K562 (cell line): ENCODE measurements around the gene FAM156A. TPM values are rescaled to one million over a fixed set of nuclear protein-coding genes. Genes with fewer than 3 reads are reported as not detected.
A peak's percentile ranks its signal among the peaks of the same experiment; 100 is the strongest.

Source experiments
- CCNT2 ChIP-seq: IDR thresholded peaks from 2 replicates; pipeline ENCODE4 v1.6.1; 2011; ENCODE audit warnings: borderline replicate concordance, low read depth, mild to moderate bottlenecking, moderate library complexity, mixed read lengths, low read length; ENCODE audit not compliant: insufficient read length; ENCODE audit errors: extremely low read depth
- E4F1 ChIP-seq: fragments of 250-450 bp; sonication (Bioruptor Pico); IDR thresholded peaks from 2 replicates; pipeline ENCODE4 v1.5.0; 2021; ENCODE audit warnings: mild to moderate bottlenecking, borderline replicate concordance
- FOXP4 ChIP-seq: sonication (generic); formaldehyde crosslinking; IDR thresholded peaks from 2 replicates; pipeline ENCODE4 v1.8.0; 2022; ENCODE audit warnings: mild to moderate bottlenecking, missing genetic modification reagents, borderline replicate concordance
- KAT7 ChIP-seq: sonication (generic); formaldehyde crosslinking; IDR thresholded peaks from 2 replicates; pipeline ENCODE4 v1.8.0; 2022; ENCODE audit warnings: missing genetic modification reagents, mild to moderate bottlenecking, borderline replicate concordance
- PHF8 ChIP-seq: fragments of 200-600 bp; sonication (generic); IDR thresholded peaks from 2 replicates; pipeline ENCODE4 v1.6.1; 2012; ENCODE audit warnings: mixed run types, mild to moderate bottlenecking, inconsistent platforms, low read length, moderate library complexity, borderline replicate concordance
- RBFOX2 ChIP-seq: fragments of 200-400 bp; formaldehyde crosslinking; IDR thresholded peaks from 2 replicates; pipeline ENCODE4 v1.6.1; 2017; ENCODE audit warnings: low read depth, mild to moderate bottlenecking, low read length, moderate library complexity
- SIN3B ChIP-seq: fragments of 450-650 bp; IDR thresholded peaks from 2 replicates; pipeline ENCODE4 v1.6.1; 2017; ENCODE audit warnings: low read depth, mild to moderate bottlenecking, moderate library complexity
- TARDBP ChIP-seq: fragments of 450-650 bp; IDR thresholded peaks from 2 replicates; pipeline ENCODE4 v1.6.1; 2016
- TRIM25 ChIP-seq: fragments of 450-650 bp; IDR thresholded peaks from 2 replicates; pipeline ENCODE4 v1.7.0; 2016; ENCODE audit warnings: borderline replicate concordance
- ZNF318 ChIP-seq, 2 experiments: fragments of 450-650 bp; IDR thresholded peaks; 2 replicates each; pipeline ENCODE4 v1.6.1; 2016; ENCODE audit warnings: mild to moderate bottlenecking in 2 of 2, borderline replicate concordance in 1 of 2, low read depth in 1 of 2, moderate library complexity in 1 of 2
- polyA plus RNA-seq, 8 experiments: library from polyadenylated mRNA; depleted of rRNA in 4 of 8; stranded (reverse) in 5 of 8; unstranded in 3 of 8; fragments of >200 nt; fragmentation: Nextera tagmentation in 2 of 8; fragmentation: Illumina TruSeq in 1 of 8; extraction: Ambion mirVana in 2 of 8; extraction: Trizol in 1 of 8; gene quantifications; 2 replicates each; pipeline versions ENCODE4 v1.2.1 to v1.2.3, GENCODE V29; 2011 to 2014; ENCODE audit warnings: inconsistent platforms in 1 of 8, missing spikeins in 1 of 8
- total RNA-seq, 7 experiments: library from RNA; depleted of rRNA in 6 of 7; stranded (reverse); fragments of >200 nt in 6 of 7; fragmentation: Illumina TruSeq in 2 of 7; extraction: Trizol in 2 of 7; gene quantifications; 2 replicates each; pipeline versions ENCODE4 v1.2.1 to v1.2.3, GENCODE V29; 2011 to 2021; ENCODE audit warnings: low replicate concordance in 1 of 7

Gene FAM156A
- total and polyA plus RNA-seq, 9 of the 15 experiments (the other 6 are each of a cell fraction or from before 2014, with no cell fraction given) = 1.9 to 20.3 (median 8.6) TPM

GRCh38 chrX:52934704-52935469 is 23.4 kb downstream of the FAM156A start (continued):
- peak in 1 of 2 experiments; percentile 80; a peak in 2 of 4 replicates for TF ChIP-seq ZNF318 (IDR thresholded peaks at IDR 0.05; ENCODE audit: borderline replicate concordance in 1 of 2, low read depth in 1 of 2)
- no peak for TF ChIP-seq TRIM25
- peak; percentile 94 for TF ChIP-seq SIN3B
- peak; percentile 87 for TF ChIP-seq RBFOX2
- 0 out of 2 replicates have a peak, but pooled peaks have one; percentile 50 for TF ChIP-seq KAT7 (CRISPR knock-in tag)
- no peak for TF ChIP-seq E4F1
- TF ChIP-seq PHF8 = peak; percentile 76; the same call in 1 of the 2 replicates
- 0 out of 2 replicates have a peak, but pooled peaks have one; percentile 16 for TF ChIP-seq TARDBP
- peak; percentile 27 for TF ChIP-seq CCNT2
- no peak for TF ChIP-seq FOXP4 (CRISPR knock-in tag)
